Chondrocyte (in vitro differentiated cells): ENCODE data around the gene QRFP. TPM values are rescaled to one million over a fixed set of nuclear protein-coding genes. Genes with fewer than 3 reads are reported as not detected.
A peak's percentile ranks its signal among the peaks of the same experiment; 100 is the strongest.

ENCODE experiments used
- DNase-seq: peaks from one replicate; pipeline ENCODE4 v3.0.0; 2021; ENCODE audit warnings: mixed read lengths, low spot score
- H3K27ac Mint-ChIP-seq: one replicate; pipeline ENCODE4 v1.8.0; 2021; ENCODE audit warnings: mild to moderate bottlenecking, moderate library complexity, mixed read lengths; ENCODE audit not compliant: unreplicated experiment
- H3K27me3 Mint-ChIP-seq: 2 replicates; pipeline ENCODE4 v1.8.0; 2021; ENCODE audit warnings: low read depth, mixed read lengths
- H3K36me3 Mint-ChIP-seq: 2 replicates; pipeline ENCODE4 v1.8.0; 2021; ENCODE audit warnings: low read depth, mixed read lengths
- H3K4me1 Mint-ChIP-seq: 2 replicates; pipeline ENCODE4 v1.8.0; 2021; ENCODE audit warnings: low read depth, mild to moderate bottlenecking, mixed read lengths
- H3K4me3 Mint-ChIP-seq: one replicate; pipeline ENCODE4 v1.8.0; 2021; ENCODE audit warnings: mild to moderate bottlenecking, moderate library complexity, mixed read lengths; ENCODE audit not compliant: unreplicated experiment
- H3K9me3 Mint-ChIP-seq: 2 replicates; pipeline ENCODE4 v1.8.0; 2021; ENCODE audit warnings: low read depth, mixed read lengths
- CTCF ChIP-seq: fragments of 200-600 bp; sonication (generic); IDR thresholded peaks from 2 replicates; pipeline ENCODE4 v1.5.0; 2021; ENCODE audit warnings: antibody characterized with exemption, mild to moderate bottlenecking, moderate library complexity
- total RNA-seq: library from RNA; stranded (reverse); gene quantifications from 3 replicates; pipeline ENCODE4 v1.2.1, GENCODE V29; 2021

The QRFP gene
- total RNA-seq, 1 donor from 2014 or later = not detected

- Mint-ChIP-seq H3K4me1 (peaks cover 11% of the 10 kb centered on the region), H3K9me3 (no peaks in the 10 kb centered on the region), H3K4me3 (no peak overlapping the region), H3K27me3 (no peaks in the 10 kb centered on the region), H3K27ac (no peak overlapping the region), H3K36me3 (peaks cover 28% of the 10 kb centered on the region)
- TF ChIP-seq CTCF = no peak
- DNase-seq = no peak
Measured at GRCh38 chr9:130873966-130874365, 22.6 kb downstream of the QRFP start.

GRCh38 chr9:130872912-130873503 is 23.6 kb downstream of the QRFP start:
- H3K9me3 Mint-ChIP-seq = no peaks in the 10 kb centered on the region
- peaks cover 11% of the 10 kb centered on the region for H3K4me1 Mint-ChIP-seq
- H3K36me3 Mint-ChIP-seq = peaks cover 26% of the 10 kb centered on the region
- H3K27me3 Mint-ChIP-seq = no peaks in the 10 kb centered on the region
- no peak overlapping the region for H3K4me3 Mint-ChIP-seq
- peak; percentile 60 for DNase-seq
- TF ChIP-seq CTCF = no peak
- no peak overlapping the region for H3K27ac Mint-ChIP-seq

DNA sequence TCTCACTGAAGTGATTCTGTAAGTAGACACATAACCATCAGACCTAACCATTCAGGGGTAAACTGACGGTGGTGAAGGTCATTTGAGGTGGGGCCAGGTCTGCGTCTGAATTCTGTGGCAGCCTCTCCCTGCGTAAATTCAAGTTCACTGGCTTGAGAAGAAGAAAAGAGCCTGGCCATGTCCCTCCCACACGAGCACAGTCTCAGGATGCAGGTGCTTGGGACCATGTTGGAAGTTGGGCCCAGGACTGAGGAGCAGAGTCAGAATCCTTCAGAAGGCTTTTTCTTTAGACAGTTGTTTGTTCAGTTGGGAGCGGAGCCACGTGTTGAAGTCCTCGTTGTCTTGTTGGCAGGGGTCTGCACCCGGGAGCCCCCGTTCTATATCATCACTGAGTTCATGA is 24.1 kb downstream of the QRFP start:
- no peak overlapping the region for H3K27ac Mint-ChIP-seq
- H3K36me3 Mint-ChIP-seq = peaks cover 26% of the 10 kb centered on the region
- H3K4me1 Mint-ChIP-seq = peaks cover 11% of the 10 kb centered on the region
- no peak for TF ChIP-seq CTCF
- no peaks in the 10 kb centered on the region for H3K9me3 Mint-ChIP-seq
- no peaks in the 10 kb centered on the region for H3K27me3 Mint-ChIP-seq
- no peak overlapping the region for H3K4me3 Mint-ChIP-seq
- no peak for DNase-seq

DNA sequence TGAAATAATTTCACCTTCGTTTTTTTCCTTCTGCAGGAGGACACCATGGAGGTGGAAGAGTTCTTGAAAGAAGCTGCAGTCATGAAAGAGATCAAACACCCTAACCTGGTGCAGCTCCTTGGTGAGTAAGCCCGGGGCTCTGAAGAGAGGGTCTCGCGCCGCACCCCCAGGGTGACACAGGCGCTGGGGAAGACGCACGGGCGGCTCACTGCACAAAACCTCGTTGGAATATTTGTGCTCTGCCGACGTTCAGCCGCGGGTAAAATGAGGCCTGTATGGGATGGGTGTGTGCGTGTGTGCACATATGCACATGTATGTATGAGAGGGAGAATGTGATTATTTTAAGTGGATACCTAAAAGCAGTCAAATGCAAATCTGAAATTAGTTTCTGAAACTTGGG is 24.5 kb downstream of the QRFP start:
- Mint-ChIP-seq H3K9me3 (no peaks in the 10 kb centered on the region), H3K4me1 (peaks cover 11% of the 10 kb centered on the region), H3K27ac (no peak overlapping the region), H3K27me3 (no peaks in the 10 kb centered on the region), H3K4me3 (no peak overlapping the region), H3K36me3 (peaks cover 26% of the 10 kb centered on the region)
- no peak for DNase-seq
- no peak for TF ChIP-seq CTCF

DNA sequence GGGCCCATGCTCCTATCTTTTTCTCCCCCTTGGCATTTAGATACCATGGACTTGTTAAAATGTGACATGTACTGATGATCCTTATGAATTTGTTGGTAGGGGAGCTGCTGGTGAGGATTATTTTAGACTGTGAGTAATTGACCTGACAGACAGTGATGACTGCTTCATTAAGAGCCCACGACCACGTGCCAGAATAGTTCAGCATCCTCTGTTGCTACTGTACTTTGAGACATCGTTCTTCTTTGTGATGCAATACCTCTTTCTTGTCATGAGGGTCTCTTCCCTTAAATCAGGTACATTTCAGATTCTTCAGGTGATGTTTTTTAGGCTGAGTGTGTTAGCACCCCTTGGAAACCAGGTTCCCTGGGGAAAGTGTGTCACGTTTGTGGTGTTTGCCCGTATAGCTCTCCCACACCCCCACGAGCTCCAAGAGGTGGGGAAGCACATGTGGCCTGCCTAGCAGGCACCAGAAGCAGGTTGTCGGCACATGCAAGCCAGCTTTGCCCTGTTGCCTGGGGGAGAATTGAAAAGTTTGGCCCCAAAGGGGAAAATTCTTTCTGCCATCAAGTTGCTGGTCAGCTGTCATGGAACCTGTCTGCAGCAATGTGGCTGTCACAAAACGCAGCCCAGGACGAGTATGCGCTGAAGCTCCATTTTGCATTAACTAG is 25.1 kb downstream of the QRFP start:
- peaks cover 12% of the 10 kb centered on the region for H3K4me1 Mint-ChIP-seq
- H3K36me3 Mint-ChIP-seq = peaks cover 23% of the 10 kb centered on the region
- no peak overlapping the region for H3K4me3 Mint-ChIP-seq

More for the DNA sequence above, 25.1 kb downstream of the QRFP start:
- no peaks in the 10 kb centered on the region for H3K9me3 Mint-ChIP-seq
- no peak for TF ChIP-seq CTCF
- no peaks in the 10 kb centered on the region for H3K27me3 Mint-ChIP-seq
- DNase-seq = no peak
- no peak overlapping the region for H3K27ac Mint-ChIP-seq
